Measurements from ENCODE around the gene NRG3.
"Not testable (repeated sequence)": the region's sequence is repeated elsewhere in the genome, so short reads cannot be mapped to it uniquely, and the experiment has no call there.

Gene NRG3

DNA sequence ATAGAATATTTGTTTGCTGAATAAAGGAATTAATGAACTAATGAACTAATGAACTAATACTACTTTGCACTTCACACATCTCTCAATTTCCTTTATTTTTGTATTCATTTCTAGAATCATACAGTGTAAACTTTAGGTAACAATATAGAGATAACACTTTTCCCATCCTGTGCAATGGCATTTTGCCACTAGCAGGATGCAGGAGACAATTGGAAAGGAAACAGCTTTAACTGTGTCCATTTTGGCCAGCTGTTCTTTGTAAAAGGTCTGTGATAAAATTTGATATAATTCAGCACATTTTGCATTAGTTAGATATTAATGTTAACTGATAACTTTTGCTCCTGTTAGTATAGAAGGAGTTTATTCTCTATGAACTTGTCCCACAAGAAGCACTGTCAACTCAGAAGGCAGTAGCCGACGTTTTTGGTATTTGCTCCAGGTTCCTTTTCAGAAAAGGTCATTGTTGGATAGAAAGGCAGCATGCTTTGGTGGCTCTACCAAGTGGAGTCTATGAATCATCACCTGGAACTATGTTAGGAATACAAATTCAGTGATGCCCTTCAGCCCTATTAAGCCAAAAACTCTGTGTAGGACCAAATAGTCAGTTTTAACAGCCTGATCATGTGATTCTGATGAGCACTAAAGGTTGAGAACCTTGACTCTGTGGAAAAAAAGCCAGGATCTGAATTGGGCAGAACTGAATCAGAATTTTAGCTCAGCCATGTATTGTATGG, 86.6 kb downstream of the NRG3 start:
- no peak for DNase-seq (ENCODE audit: low read depth)

DNA sequence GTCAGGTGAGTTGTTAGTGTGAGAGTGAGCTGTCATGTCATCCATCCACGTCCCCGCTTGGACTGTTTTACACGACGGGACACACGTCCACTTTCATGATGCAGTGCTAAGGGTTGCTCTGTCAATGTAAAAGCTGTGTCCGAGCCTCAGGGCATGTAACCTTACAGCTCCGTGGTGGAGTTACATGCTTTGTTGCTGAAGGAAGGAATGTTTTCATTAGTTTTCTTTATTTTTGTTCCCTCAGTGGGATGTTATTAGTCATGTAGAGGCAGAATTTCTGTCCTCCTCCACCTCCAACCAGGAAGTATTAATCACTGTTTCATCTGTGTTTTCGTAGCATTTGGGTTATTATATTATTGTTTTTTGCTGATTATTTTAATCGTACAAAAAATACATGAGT, 88.6 kb downstream of the NRG3 start:
- DNase-seq (ENCODE audit: low read depth), result no peak

DNA sequence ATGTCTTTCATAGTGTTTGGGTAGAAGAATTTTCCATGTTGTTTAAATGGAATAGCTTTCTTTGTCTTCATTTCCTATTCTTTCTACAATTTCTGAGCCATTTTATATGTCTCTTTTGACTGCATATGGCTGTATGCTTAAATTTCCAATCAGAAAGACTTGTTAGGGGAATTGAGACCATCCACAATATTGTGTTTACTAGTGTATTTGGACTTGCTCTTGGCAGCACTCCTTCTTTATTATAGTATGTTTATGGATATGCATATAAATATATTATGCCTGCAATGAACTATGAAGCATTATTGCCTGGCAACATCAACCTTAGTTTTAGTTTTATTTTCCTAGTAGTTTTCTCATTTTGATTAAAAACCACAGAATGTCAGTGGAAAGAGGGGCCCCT, 92.7 kb downstream of the NRG3 start:
- DNase-seq (ENCODE audit: low read depth), result no peak

DNA sequence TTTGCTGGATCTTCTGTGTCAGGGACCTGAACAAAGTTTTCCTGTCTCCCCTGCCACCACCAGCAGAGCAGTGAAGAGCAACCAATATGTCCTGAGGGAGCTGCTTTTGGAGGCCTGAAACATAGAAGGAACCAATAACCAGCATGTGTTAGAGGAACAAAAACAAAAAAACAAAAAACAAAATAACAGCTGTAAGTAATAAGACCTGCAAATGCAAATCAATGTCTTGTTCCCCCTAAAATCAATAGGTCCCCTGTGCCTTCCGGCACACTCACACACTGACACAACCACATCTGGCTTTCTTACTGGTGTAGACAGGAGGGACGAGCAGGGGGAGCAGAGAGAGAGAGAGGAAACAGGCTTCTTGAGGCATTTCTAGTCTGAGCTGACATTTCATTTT, 94.1 kb downstream of the NRG3 start:
- DNase-seq (ENCODE audit: low read depth), result no peak

GRCh38 chr10:81978238-81978637, 103.2 kb downstream of the NRG3 start:
- peak; percentile 9 for DNase-seq (ENCODE audit: low read depth)

- DNase-seq (ENCODE audit: low read depth), result no peak
These were observed 106.7 kb downstream of the NRG3 start for GRCh38 chr10:81981724-81982123.

- no peak for DNase-seq (ENCODE audit: low read depth)
These were observed 109.4 kb downstream of the NRG3 start for GRCh38 chr10:81984428-81984827.

DNA sequence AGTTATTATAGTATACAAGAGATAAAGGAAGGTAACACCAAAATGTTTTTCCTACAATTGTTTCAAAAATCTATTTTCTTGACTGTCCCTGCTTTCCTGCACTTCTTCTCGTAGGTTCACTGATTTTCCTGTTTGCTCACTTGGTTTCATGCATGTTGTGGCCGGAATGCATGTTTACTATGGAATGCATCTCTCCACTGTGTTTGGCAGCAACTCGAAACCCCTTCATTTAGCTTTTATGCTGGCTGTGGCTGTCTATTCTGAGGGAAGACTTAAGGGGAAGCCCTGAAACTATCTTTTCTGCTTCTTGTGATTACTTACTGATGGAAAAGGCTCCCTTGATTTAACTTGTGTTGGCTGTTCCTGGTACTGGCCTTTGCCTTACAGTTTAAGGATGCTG, 120.3 kb downstream of the NRG3 start:
- no peak for DNase-seq (ENCODE audit: low read depth)

- DNase-seq (ENCODE audit: low read depth), result no peak
These were observed 121.9 kb downstream of the NRG3 start for GRCh38 chr10:81996927-81997326.

GRCh38 chr10:82020999-82021398, 146.0 kb downstream of the NRG3 start:
- DNase-seq (ENCODE audit: low read depth), result no peak

DNA sequence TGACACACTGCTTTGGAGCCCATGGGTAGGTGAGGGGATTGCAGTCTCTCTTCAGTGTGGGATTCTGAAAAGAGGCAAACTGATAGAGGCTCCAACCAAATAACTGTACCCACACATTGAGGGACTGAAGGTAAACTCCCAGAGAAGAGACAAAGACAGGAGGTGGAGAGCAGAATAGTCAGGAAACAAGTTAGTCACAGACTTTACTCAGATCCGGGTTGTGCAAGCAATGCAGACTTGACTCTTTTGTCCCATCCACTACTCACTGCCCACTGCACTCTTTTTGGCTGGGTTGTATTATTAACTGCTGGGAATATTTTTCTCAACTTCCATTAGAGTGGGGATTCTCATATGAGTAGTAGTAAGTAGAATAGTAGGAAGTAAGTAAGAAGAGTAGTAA, 152.7 kb downstream of the NRG3 start:
- DNase-seq (ENCODE audit: low read depth), result no peak

DNA sequence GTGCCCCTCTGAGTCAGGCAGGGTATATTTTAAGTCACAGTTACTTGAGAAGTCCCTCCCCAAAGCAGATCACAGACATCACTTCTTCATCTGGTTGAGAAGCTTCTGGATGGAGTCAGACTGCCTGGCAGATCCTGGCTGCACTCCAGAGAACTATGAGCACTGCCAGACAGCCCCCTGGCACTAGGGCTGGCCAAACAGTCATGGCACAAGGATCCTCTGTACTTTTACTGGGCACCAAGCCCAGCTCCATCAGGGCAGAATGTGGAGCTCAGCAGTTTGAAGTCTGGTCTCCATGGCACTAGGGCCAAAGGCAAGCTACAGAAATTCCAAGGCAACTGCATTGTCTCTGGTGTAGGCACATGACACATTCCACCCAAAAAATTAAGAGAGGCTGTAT, 162.1 kb downstream of the NRG3 start:
- DNase-seq (ENCODE audit: low read depth), result no peak

- DNase-seq (ENCODE audit: low read depth), result no peak
These were observed 163.6 kb downstream of the NRG3 start for GRCh38 chr10:82038587-82038986.

DNA sequence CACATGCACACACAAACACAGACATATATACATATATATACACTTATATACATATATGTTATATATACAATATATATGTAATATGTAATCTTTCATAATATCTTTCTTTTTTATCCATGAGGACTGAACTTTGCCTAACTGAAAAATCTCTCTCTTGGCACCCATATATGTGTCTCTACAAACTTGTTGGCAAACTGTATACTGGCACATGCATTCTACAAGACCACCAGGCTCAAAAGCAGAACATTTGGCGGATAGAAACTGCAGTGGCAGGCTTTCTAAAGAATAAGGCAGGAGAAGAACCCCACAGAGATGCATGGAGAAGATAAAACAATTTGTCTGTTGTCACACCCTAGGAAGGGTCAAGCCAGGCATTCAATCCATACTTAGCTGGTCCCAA, 165.3 kb downstream of the NRG3 start:
- no peak for DNase-seq (ENCODE audit: low read depth)

- DNase-seq (ENCODE audit: low read depth), result no peak
These were observed 166.0 kb downstream of the NRG3 start for GRCh38 chr10:82041018-82041417.

DNA sequence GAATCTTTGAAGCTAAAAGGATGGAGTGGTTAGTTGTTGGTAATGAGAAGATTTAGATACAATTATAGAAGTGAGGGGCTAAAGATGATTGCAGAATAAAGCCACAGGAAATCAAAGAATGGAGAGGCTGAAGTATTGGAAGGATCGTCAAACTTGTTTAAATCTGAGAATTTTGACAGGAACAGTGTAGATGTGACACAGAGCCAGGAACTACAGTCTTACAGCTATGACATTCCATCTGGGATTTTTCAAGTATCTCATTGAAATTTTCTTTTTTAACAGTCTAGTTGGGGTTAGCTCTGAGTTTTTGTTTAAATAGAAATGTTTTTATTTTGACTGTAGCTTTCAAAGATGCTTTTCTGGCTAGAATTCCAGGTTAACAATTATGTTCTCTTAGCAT, 181.4 kb downstream of the NRG3 start:
- DNase-seq (ENCODE audit: low read depth), result no peak

DNA sequence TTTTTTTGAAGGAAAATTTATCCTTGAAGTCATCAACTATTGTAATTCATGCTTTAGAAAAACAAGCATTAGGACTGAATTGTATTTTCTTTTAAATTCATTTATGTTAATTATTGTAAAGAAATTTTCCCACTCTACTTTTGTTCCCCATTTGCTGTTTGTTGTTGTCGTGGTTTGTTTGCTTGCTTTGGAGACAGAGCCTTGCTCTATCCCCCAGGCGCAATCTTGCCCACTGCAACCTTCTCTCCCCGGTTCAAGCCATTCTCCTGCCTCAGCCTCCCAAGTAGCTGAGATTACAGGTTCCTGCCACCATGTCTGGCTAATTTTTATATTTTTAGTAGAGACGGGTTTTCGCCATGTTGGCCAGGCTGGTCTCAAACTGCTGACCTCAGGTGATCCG, 192.2 kb downstream of the NRG3 start:
- DNase-seq (ENCODE audit: low read depth), result not testable (repeated sequence)

GRCh38 chr10:82068501-82068900, 193.5 kb downstream of the NRG3 start:
- DNase-seq (ENCODE audit: low read depth), result no peak

DNA sequence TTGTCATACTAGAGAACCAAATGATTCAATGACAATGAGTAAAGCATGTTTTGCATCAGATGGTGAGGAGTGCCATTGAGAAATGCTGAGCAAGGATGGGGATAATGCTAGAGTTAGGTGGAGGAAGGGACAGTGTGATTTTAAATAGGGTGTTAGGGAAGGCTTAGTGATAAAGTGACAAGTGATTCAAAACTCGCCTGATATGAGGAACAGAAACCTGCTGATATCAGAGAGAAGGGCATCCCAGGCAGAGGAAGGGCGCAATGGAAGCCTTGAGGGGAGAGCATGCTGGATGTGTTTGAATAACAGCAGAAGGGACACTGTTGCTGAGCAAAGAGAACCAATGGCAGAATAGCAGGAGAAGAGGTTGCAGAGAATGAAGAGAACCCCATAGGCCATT, 196.2 kb downstream of the NRG3 start:
- DNase-seq (ENCODE audit: low read depth), result no peak

DNA sequence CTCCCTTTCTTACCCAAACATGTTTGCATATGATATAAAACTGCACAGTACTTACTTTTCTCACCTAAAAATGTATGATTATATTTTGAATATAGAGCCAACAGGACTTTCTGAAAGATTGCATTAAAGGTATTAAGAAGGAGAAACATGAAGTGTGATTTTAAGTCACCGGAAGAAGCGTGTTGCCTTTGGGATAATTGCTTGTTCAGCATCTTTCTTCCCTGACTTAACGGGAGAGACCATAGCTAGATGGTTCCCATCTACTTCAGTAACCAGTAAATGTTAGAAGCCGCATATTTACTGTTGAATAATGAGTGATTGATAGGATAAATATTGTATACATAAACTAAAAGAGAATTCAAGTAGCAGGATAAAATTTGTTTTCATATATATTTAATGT, 197.1 kb downstream of the NRG3 start:
- DNase-seq (ENCODE audit: low read depth), result no peak

- DNase-seq (ENCODE audit: low read depth), result no peak
These were observed 200.6 kb downstream of the NRG3 start for GRCh38 chr10:82075605-82076004.

GRCh38 chr10:82084496-82084895, 209.5 kb downstream of the NRG3 start:
- DNase-seq (ENCODE audit: low read depth), result no peak

DNA sequence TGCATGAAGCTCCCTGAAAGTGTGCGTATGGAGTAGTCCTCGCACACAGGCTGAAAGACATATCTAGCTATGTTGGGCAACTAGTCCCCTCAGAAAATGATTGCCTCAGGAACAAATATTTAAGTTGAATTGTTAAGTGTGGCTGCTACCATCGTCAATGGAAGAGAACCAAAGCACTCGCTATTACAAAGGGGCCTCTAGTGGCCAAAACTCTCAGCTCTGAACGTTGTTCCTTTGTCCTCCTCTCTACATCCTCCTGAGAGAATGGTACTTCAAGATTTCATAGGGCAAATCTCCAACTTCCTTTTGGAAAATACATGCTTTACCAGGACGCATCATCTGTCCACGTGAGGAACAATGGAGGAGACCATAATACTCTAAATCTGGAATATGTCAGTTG, 209.9 kb downstream of the NRG3 start:
- no peak for DNase-seq (ENCODE audit: low read depth)

- no peak for DNase-seq (ENCODE audit: low read depth)
These were observed 214.3 kb downstream of the NRG3 start for GRCh38 chr10:82089327-82089726.

- DNase-seq (ENCODE audit: low read depth), result no peak
These were observed 216.4 kb downstream of the NRG3 start for GRCh38 chr10:82091413-82091812.

All from ELR (cell line).